ENCODE results near the gene GBGT1. TPM values are rescaled to one million over a fixed set of nuclear protein-coding genes. Genes with fewer than 3 reads are reported as not detected.

The GBGT1 gene
- total RNA-seq, 1 donor from 2014 or later, result 8.1 TPM

GRCh38 chr9:133130685-133131244 lies 32.9 kb downstream of the GBGT1 start:
- no peak overlapping the region for H3K27ac Mint-ChIP-seq (ENCODE audit: unreplicated experiment)
- TF ChIP-seq CTCF (IDR thresholded peaks at IDR 0.05), result no peak
- H3K36me3 Mint-ChIP-seq (ENCODE audit: low read depth), result no peaks in the 10 kb centered on the region
- no peaks in the 10 kb centered on the region for H3K9me3 Mint-ChIP-seq (ENCODE audit: low read depth)
- peaks cover 39% of the 10 kb centered on the region for H3K4me1 Mint-ChIP-seq (ENCODE audit: low read depth)
- DNase-seq (ENCODE audit: low spot score), result no peak
- H3K4me3 Mint-ChIP-seq (ENCODE audit: unreplicated experiment), result no peak overlapping the region
- H3K27me3 Mint-ChIP-seq (ENCODE audit: low read depth), result peaks cover 9% of the 10 kb centered on the region

- Mint-ChIP-seq H3K4me3 (ENCODE audit: unreplicated experiment) (no peak overlapping the region), H3K36me3 (ENCODE audit: low read depth) (peaks cover 1% of the 10 kb centered on the region), H3K9me3 (ENCODE audit: low read depth) (no peaks in the 10 kb centered on the region), H3K27me3 (ENCODE audit: low read depth) (peaks cover 15% of the 10 kb centered on the region), H3K27ac (ENCODE audit: unreplicated experiment) (no peak overlapping the region), H3K4me1 (ENCODE audit: low read depth) (peaks cover 30% of the 10 kb centered on the region)
- TF ChIP-seq CTCF (IDR thresholded peaks at IDR 0.05), result no peak
- no peak for DNase-seq (ENCODE audit: low spot score)
Observed at GRCh38 chr9:133129001-133129795, 34.5 kb downstream of the GBGT1 start.

- DNase-seq (ENCODE audit: low spot score), result no peak
Observed at GRCh38 chr9:133128152-133128551, 35.6 kb downstream of the GBGT1 start.

GRCh38 chr9:133127340-133127981 lies 36.3 kb downstream of the GBGT1 start:
- H3K4me1 Mint-ChIP-seq (ENCODE audit: low read depth), result peaks cover 21% of the 10 kb centered on the region
- peaks cover 18% of the 10 kb centered on the region for H3K27me3 Mint-ChIP-seq (ENCODE audit: low read depth)
- H3K36me3 Mint-ChIP-seq (ENCODE audit: low read depth), result peaks cover 1% of the 10 kb centered on the region
- no peak overlapping the region for H3K27ac Mint-ChIP-seq (ENCODE audit: unreplicated experiment)
- no peak overlapping the region for H3K4me3 Mint-ChIP-seq (ENCODE audit: unreplicated experiment)
- no peak for TF ChIP-seq CTCF (IDR thresholded peaks at IDR 0.05)
- H3K9me3 Mint-ChIP-seq (ENCODE audit: low read depth), result no peaks in the 10 kb centered on the region
- no peak for DNase-seq (ENCODE audit: low spot score)

More at GRCh38 chr9:133128152-133128551, 35.6 kb downstream of the GBGT1 start:
- H3K27ac Mint-ChIP-seq (ENCODE audit: unreplicated experiment), result no peak overlapping the region
- H3K36me3 Mint-ChIP-seq (ENCODE audit: low read depth), result peaks cover 1% of the 10 kb centered on the region
- peaks cover 18% of the 10 kb centered on the region for H3K27me3 Mint-ChIP-seq (ENCODE audit: low read depth)
- peaks cover 21% of the 10 kb centered on the region for H3K4me1 Mint-ChIP-seq (ENCODE audit: low read depth)
- no peak overlapping the region for H3K4me3 Mint-ChIP-seq (ENCODE audit: unreplicated experiment)
- no peaks in the 10 kb centered on the region for H3K9me3 Mint-ChIP-seq (ENCODE audit: low read depth)
- TF ChIP-seq CTCF (IDR thresholded peaks at IDR 0.05), result no peak

- DNase-seq (ENCODE audit: low spot score), result no peak
- Mint-ChIP-seq H3K9me3 (ENCODE audit: low read depth) (no peaks in the 10 kb centered on the region), H3K27ac (ENCODE audit: unreplicated experiment) (peak overlapping the region; percentile 77), H3K4me1 (ENCODE audit: low read depth) (peaks cover 19% of the 10 kb centered on the region), H3K36me3 (ENCODE audit: low read depth) (peaks cover 1% of the 10 kb centered on the region), H3K27me3 (ENCODE audit: low read depth) (peaks cover 17% of the 10 kb centered on the region), H3K4me3 (ENCODE audit: unreplicated experiment) (peak overlapping the region; percentile 49)
- TF ChIP-seq CTCF (IDR thresholded peaks at IDR 0.05), result no peak
Observed at GRCh38 chr9:133126697-133127339, 36.9 kb downstream of the GBGT1 start.

Measured in chondrocyte (in vitro differentiated cells).